HFF-Myc (cell line): ENCODE measurements around the gene C11orf98.

Source experiments
- DNase-seq: peaks from one replicate; pipeline ENCODE4 v3.0.0-alpha.2; 2011; ENCODE audit warnings: low read depth; ENCODE audit errors: extremely low read depth
- H3K4me3 ChIP-seq: replicated peaks from 2 replicates; pipeline ENCODE4 v1.5.1; 2011; ENCODE audit warnings: low read depth, mild to moderate bottlenecking, control low read depth, low read length
- CTCF ChIP-seq: IDR thresholded peaks from 2 replicates; pipeline ENCODE4 v1.5.1; 2012; ENCODE audit warnings: mild to moderate bottlenecking, low read depth, low read length, control low read depth; ENCODE audit errors: missing control alignments

Gene C11orf98

GRCh38 chr11:62645671-62645945, 19.4 kb downstream of the C11orf98 start:
- no peak for DNase-seq
- H3K4me3 ChIP-seq = peak overlapping the region; percentile 96
- no peak for TF ChIP-seq CTCF

- no peak for DNase-seq
- no peak overlapping the region for H3K4me3 ChIP-seq
- TF ChIP-seq CTCF = no peak
Measured at GRCh38 chr11:62644220-62644619, 20.8 kb downstream of the C11orf98 start.

- no peak for DNase-seq
- no peak for TF ChIP-seq CTCF
Measured at GRCh38 chr11:62632492-62632891, 32.5 kb downstream of the C11orf98 start.

GRCh38 chr11:62627713-62628112, 37.3 kb downstream of the C11orf98 start:
- TF ChIP-seq CTCF = no peak
- H3K4me3 ChIP-seq = no peak overlapping the region
- DNase-seq = no peak

More at GRCh38 chr11:62632492-62632891, 32.5 kb downstream of the C11orf98 start:
- H3K4me3 ChIP-seq = no peak overlapping the region

GRCh38 chr11:62622476-62623089, 42.4 kb downstream of the C11orf98 start:
- TF ChIP-seq CTCF = no peak
- DNase-seq = no peak
- no peak overlapping the region for H3K4me3 ChIP-seq

GRCh38 chr11:62621567-62622470, 43.2 kb downstream of the C11orf98 start, which contains the start of gene B3GAT3:
Gene B3GAT3, minus strand, starts transcription at chr11:62621986. Its CDS starts 39 bp downstream, at chr11:62621947.
- TF ChIP-seq CTCF = no peak
- peak; percentile 91 for DNase-seq
- H3K4me3 ChIP-seq = peak within 1 kb of the TSS; percentile 72
